ENCODE measurements around the gene CTDSPL. TPM values are rescaled to one million over a fixed set of nuclear protein-coding genes. Genes with fewer than 3 reads are reported as not detected.

The CTDSPL gene
- total and polyA plus RNA-seq, 2 of the 13 experiments (the other 11 are each of a cell fraction or from before 2014, with no cell fraction given) = 26.1 to 142 TPM

DNA sequence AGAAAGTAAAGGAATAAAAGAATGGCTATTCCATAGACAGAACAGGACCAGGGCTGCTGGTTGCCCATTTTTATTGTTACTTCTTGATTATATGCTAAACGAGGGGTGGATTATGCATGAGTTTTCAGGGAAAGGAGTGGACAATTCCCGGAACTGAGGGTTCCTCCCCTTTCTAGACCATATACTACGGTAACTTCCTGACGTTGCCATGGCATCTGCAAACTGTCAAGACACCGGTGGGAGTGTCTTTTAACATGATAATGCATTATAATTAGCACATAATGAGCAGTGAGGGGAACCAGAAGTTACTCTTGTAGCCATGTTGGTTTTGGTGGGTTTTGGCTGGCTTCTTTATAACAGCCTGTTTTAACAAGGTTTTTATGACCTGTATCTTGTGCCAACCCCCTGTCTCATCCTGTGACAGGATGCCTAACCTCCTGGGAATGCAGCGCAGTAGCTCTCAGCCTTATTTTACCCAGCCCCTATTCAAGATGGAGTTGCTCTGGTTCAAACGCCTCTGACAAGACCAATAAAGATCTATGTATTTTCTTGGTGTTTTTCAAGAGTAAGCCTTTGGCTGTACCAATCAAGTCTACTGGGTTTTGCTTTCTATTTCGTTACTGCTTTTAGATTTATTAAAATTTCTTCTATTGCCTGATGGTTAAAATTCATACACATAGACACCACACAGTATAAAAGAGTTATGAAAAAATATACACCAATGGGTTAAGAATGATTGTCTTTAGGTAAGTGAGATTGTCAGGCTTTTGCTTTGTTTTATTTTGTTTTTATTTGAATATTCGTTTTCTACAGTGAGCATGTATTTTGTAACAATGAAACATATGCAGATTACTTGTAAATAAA lies 37.4 kb upstream of the CTDSPL start:
- DNase-seq (ENCODE audit: low spot score) = no peak
- Histone ChIP-seq H3K36me3 (replicated peaks in 1 of 2; ENCODE audit: control insufficient read depth in 1 of 2, insufficient read depth in 2 of 2, low read length in 2 of 2) (peaks cover 0 to 2% of the 10 kb centered on the region in 2 experiments; a peak in 4 of 5 replicates), H4K20me1 (ENCODE audit: insufficient read depth, low read length) (no peaks in the 10 kb centered on the region), H3K9me3 (ENCODE audit: low read length) (no peaks in the 10 kb centered on the region), H3K9ac (ENCODE audit: insufficient read depth, low read depth, low read length) (no peak overlapping the region), H3K4me1 (ENCODE audit: insufficient read depth, low read length) (no peaks in the 10 kb centered on the region; the same call in 1 of the 2 replicates), H3K79me2 (ENCODE audit: insufficient read depth, low read length) (no peaks in the 10 kb centered on the region), H2AFZ (ENCODE audit: low read length) (no peak overlapping the region), H3K4me3 (replicated peaks in 1 of 3; ENCODE audit: insufficient read depth in 1 of 3, low read depth in 2 of 3, low read length in 3 of 3) (no peak overlapping the region), H3K27me3 (ENCODE audit: control insufficient read depth in 1 of 2, insufficient read depth in 2 of 2, low read length in 2 of 2) (no peaks in the 10 kb centered on the region), H3K27ac (ENCODE audit: extremely low read length, insufficient read depth, low read length) (no peak overlapping the region), H3K4me2 (ENCODE audit: low read depth, low read length) (no peak overlapping the region)
- no peak for FAIRE-seq
- ChIA-PET POLR2A (no interaction called here), CTCF (ENCODE audit: low intra/inter-chr PET ratio, low total read pairs) (no interaction called here)
- BruUV-seq (replicated peaks) = no TSS peak
- WGBS (ENCODE audit: low lambda C conversion rate) = 74% methylated on average over 8 of the region's 9 CpGs
- no peak for ATAC-seq
- in situ Hi-C loops (cut with HindIII; ENCODE audit: extremely low pct_ligation_motif_present, low pct_unique_long_range_greater_than_20kb) (no loop called here), intact Hi-C loops (cut with micrococcal nuclease; ENCODE audit: unreplicated experiment) (no loop called here)
- no peak for TF ChIP-seq TMF1 (CRISPR knock-in tag; IDR thresholded peaks at IDR 0.05; ENCODE audit: low read depth)
- TF ChIP-seq DR1 (CRISPR knock-in tag; IDR thresholded peaks at IDR 0.05) = no peak
- TF ChIP-seq ZNF335 (CRISPR knock-in tag; IDR thresholded peaks at IDR 0.05) = no peak
- no peak for TF ChIP-seq THAP8 (CRISPR knock-in tag; IDR thresholded peaks at IDR 0.05; ENCODE audit: borderline replicate concordance)

GRCh38 chr3:37824954-37825328 lies 36.7 kb upstream of the CTDSPL start:
- ChIA-PET CTCF (ENCODE audit: low intra/inter-chr PET ratio, low total read pairs) (no interaction called here), POLR2A (no interaction called here)
- DNase-seq (ENCODE audit: low spot score) = no peak
- Histone ChIP-seq H2AFZ (ENCODE audit: low read length) (no peak overlapping the region), H3K9me3 (ENCODE audit: low read length) (no peaks in the 10 kb centered on the region), H3K4me1 (ENCODE audit: insufficient read depth, low read length) (no peaks in the 10 kb centered on the region), H4K20me1 (ENCODE audit: insufficient read depth, low read length) (no peaks in the 10 kb centered on the region), H3K79me2 (ENCODE audit: insufficient read depth, low read length) (no peaks in the 10 kb centered on the region), H3K9ac (ENCODE audit: insufficient read depth, low read depth, low read length) (no peak overlapping the region), H3K27me3 (ENCODE audit: control insufficient read depth in 1 of 2, insufficient read depth in 2 of 2, low read length in 2 of 2) (no peaks in the 10 kb centered on the region), H3K27ac (ENCODE audit: extremely low read length, insufficient read depth, low read length) (no peak overlapping the region), H3K4me3 (replicated peaks in 1 of 3; ENCODE audit: insufficient read depth in 1 of 3, low read depth in 2 of 3, low read length in 3 of 3) (no peak overlapping the region), H3K36me3 (replicated peaks in 1 of 2; ENCODE audit: control insufficient read depth in 1 of 2, insufficient read depth in 2 of 2, low read length in 2 of 2) (no peaks in the 10 kb centered on the region; a peak in 4 of 5 replicates), H3K4me2 (ENCODE audit: low read depth, low read length) (no peak overlapping the region)
- intact Hi-C loops (cut with micrococcal nuclease; ENCODE audit: unreplicated experiment) (no loop called here), in situ Hi-C loops (cut with HindIII; ENCODE audit: extremely low pct_ligation_motif_present, low pct_unique_long_range_greater_than_20kb) (no loop called here)
- BruUV-seq (replicated peaks) = no TSS peak
- ATAC-seq = no peak
- TF ChIP-seq ZNF205 (CRISPR knock-in tag; IDR thresholded peaks at IDR 0.05) (no peak), POLR2A (IDR thresholded peaks at IDR 0.05; ENCODE audit: insufficient read depth in 1 of 2, low read depth in 2 of 2, low read length in 2 of 2) (no peak)
- TF ChIP-seq, protein P1, sequence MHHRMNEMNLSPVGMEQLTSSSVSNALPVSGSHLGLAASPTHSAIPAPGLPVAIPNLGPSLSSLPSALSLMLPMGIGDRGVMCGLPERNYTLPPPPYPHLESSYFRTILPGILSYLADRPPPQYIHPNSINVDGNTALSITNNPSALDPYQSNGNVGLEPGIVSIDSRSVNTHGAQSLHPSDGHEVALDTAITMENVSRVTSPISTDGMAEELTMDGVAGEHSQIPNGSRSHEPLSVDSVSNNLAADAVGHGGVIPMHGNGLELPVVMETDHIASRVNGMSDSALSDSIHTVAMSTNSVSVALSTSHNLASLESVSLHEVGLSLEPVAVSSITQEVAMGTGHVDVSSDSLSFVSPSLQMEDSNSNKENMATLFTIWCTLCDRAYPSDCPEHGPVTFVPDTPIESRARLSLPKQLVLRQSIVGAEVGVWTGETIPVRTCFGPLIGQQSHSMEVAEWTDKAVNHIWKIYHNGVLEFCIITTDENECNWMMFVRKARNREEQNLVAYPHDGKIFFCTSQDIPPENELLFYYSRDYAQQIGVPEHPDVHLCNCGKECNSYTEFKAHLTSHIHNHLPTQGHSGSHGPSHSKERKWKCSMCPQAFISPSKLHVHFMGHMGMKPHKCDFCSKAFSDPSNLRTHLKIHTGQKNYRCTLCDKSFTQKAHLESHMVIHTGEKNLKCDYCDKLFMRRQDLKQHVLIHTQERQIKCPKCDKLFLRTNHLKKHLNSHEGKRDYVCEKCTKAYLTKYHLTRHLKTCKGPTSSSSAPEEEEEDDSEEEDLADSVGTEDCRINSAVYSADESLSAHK (CRISPR knock-in tag; IDR thresholded peaks at IDR 0.05; ENCODE audit: borderline replicate concordance) = no peak
- WGBS (ENCODE audit: low lambda C conversion rate) = 59% methylated on average over 1 of the region's 1 CpG
- FAIRE-seq = no peak

Measured in HepG2 (cell line).